IMR-90 (cell line): ENCODE results near the gene DSC2. TPM values are rescaled to one million over a fixed set of nuclear protein-coding genes. Genes with fewer than 3 reads are reported as not detected.

ENCODE experiments used
- ATAC-seq: fragments of 200-7000 bp; cut with Tn5 transposase; 2 replicates; pipeline ENCODE4 v1.9.1; 2020; ENCODE audit warnings: low read depth, mild to moderate bottlenecking, moderate library complexity
- BruUV-seq: library from RNA; stranded (reverse); fragments of 400-500 nt; replicated peaks from 2 replicates; lab custom pipeline; 2021; lab: Mats Ljungman, UMichigan
- CTCF ChIA-PET: fragments of 300-600 bp; formaldehyde crosslinking; extraction: SDS; loops from one replicate; lab custom pipeline; 2021; ENCODE audit warnings: antibody characterized with exemption; lab: Yijun Ruan, JAX
- POLR2A ChIA-PET: fragments of 300-600 bp; sonication (Branson Sonifier 250); formaldehyde crosslinking; loops from one replicate; lab custom pipeline; 2022; ENCODE audit warnings: antibody characterized with exemption; ENCODE audit not compliant: unreplicated experiment; lab: Charles Lee
- DNase-seq: peaks from one replicate; pipeline ENCODE4 v3.0.0; 2013
- H2AFZ ChIP-seq: replicated peaks from 2 replicates; pipeline ENCODE3; 2013; ENCODE audit warnings: low read length, mild to moderate bottlenecking; ENCODE audit not compliant: poor library complexity
- H2AK5ac ChIP-seq: 2 replicates; pipeline ENCODE4 v1.6.1; 2013; ENCODE audit warnings: low read depth, low read length, inconsistent platforms
- H2AK9ac ChIP-seq: replicated peaks from 2 replicates; pipeline ENCODE3; 2013; ENCODE audit warnings: mild to moderate bottlenecking, low read depth, low read length, moderate library complexity; ENCODE audit not compliant: poor library complexity
- H2BK120ac ChIP-seq: 2 replicates; pipeline ENCODE4 v1.6.1; 2013; ENCODE audit warnings: low read depth, low read length, inconsistent platforms
- H2BK15ac ChIP-seq: 3 replicates; pipeline ENCODE4 v1.6.1; 2013; ENCODE audit warnings: low read depth, low read length, inconsistent platforms
- H2BK20ac ChIP-seq: 2 replicates; pipeline ENCODE4 v1.6.1; 2013; ENCODE audit warnings: low read depth, mild to moderate bottlenecking, inconsistent platforms, low read length, moderate library complexity
- H2BK5ac ChIP-seq: 2 replicates; pipeline ENCODE4 v1.6.1; 2013; ENCODE audit warnings: mild to moderate bottlenecking, low read depth, low read length, inconsistent platforms; ENCODE audit not compliant: poor library complexity, severe bottlenecking
- H3K14ac ChIP-seq: replicated peaks from 2 replicates; pipeline ENCODE4 v1.6.1; 2013; ENCODE audit warnings: low read depth, low read length, inconsistent platforms
- H3K18ac ChIP-seq: 2 replicates; pipeline ENCODE4 v1.6.1; 2013; ENCODE audit warnings: low read depth, low read length, control low read depth
- H3K23ac ChIP-seq: 2 replicates; pipeline ENCODE4 v1.6.1; 2013; ENCODE audit warnings: low read depth, low read length, inconsistent platforms
- H3K27ac ChIP-seq: 2 replicates; pipeline ENCODE4 v1.5.1; 2013; ENCODE audit warnings: mild to moderate bottlenecking, control low read depth, low read length; ENCODE audit not compliant: insufficient read depth
- H3K27me3 ChIP-seq: 2 replicates; pipeline ENCODE4 v1.6.1; 2013; ENCODE audit warnings: low read length; ENCODE audit not compliant: control insufficient read depth, insufficient read depth
- H3K36me3 ChIP-seq: 2 replicates; pipeline ENCODE4 v1.6.1; 2013; ENCODE audit warnings: low read length, mixed read lengths; ENCODE audit not compliant: control insufficient read depth, insufficient read depth
- H3K4ac ChIP-seq: 2 replicates; pipeline ENCODE4 v1.6.1; 2013; ENCODE audit warnings: low read depth, low read length, inconsistent platforms
- H3K4me1 ChIP-seq: 2 replicates; pipeline ENCODE4 v1.6.1; 2013; ENCODE audit warnings: low read length, mixed read lengths; ENCODE audit not compliant: control insufficient read depth, insufficient read depth
- H3K4me2 ChIP-seq: 2 replicates; pipeline ENCODE4 v1.6.1; 2013; ENCODE audit warnings: low read depth, mild to moderate bottlenecking, control low read depth, low read length, moderate library complexity
- H3K4me3 ChIP-seq: 2 replicates; pipeline ENCODE4 v1.5.1; 2013; ENCODE audit warnings: low read depth, mild to moderate bottlenecking, control low read depth, low read length, moderate library complexity; ENCODE audit not compliant: insufficient read depth
- H3K56ac ChIP-seq: 2 replicates; pipeline ENCODE4 v1.6.1; 2013; ENCODE audit warnings: low read length, inconsistent platforms; ENCODE audit not compliant: insufficient read depth; ENCODE audit errors: extremely low read depth
- H3K79me1 ChIP-seq, 2 experiments: 2 replicates each; pipeline ENCODE4 v1.6.1; 2013; ENCODE audit warnings: low read length in 2 of 2, inconsistent platforms in 1 of 2, low read depth in 1 of 2
- H3K9ac ChIP-seq: 2 replicates; pipeline ENCODE4 v1.6.1; 2013; ENCODE audit warnings: low read depth, low read length, control low read depth
- H3K9me1 ChIP-seq: 2 replicates; pipeline ENCODE4 v1.6.1; 2013; ENCODE audit warnings: low read length, inconsistent platforms; ENCODE audit not compliant: insufficient read depth
- H3K9me3 ChIP-seq: 2 replicates; pipeline ENCODE4 v1.6.1; 2013; ENCODE audit warnings: low read length; ENCODE audit not compliant: control insufficient read depth, insufficient read depth
- H4K20me1 ChIP-seq: 2 replicates; pipeline ENCODE4 v1.6.1; 2013; ENCODE audit warnings: low read length, inconsistent platforms; ENCODE audit not compliant: insufficient read depth
- H4K5ac ChIP-seq: 2 replicates; pipeline ENCODE4 v1.6.1; 2013; ENCODE audit warnings: mild to moderate bottlenecking, low read depth, low read length, control low read depth
- H4K8ac ChIP-seq, 2 experiments: 2 replicates each; pipeline ENCODE4 v1.6.1; 2013; ENCODE audit warnings: low read depth in 2 of 2, low read length in 2 of 2, control low read depth in 1 of 2, inconsistent platforms in 1 of 2
- H4K91ac ChIP-seq: 2 replicates; pipeline ENCODE4 v1.6.1; 2013; ENCODE audit warnings: low read depth, low read length, inconsistent platforms; ENCODE audit not compliant: insufficient read depth
- WGBS, 2 experiments: methylation state at CpG; one replicate each; pipeline versions ENCODE4 v1.1.5 to v1.1.7; 2013; ENCODE audit warnings: missing lambda C conversion rate in 2 of 2; ENCODE audit not compliant: insufficient read length in 1 of 2; ENCODE audit errors: extremely low coverage in 2 of 2; 5-methylcytosine and 5-hydroxymethylcytosine counted together
- dilution Hi-C: fragments of 300-500 bp; cut with HindIII; formaldehyde crosslinking; loops from one replicate; pipeline ENCODE4 v1.14.3; 2018; ENCODE audit warnings: low sequenced_read_pairs; ENCODE audit not compliant: unreplicated experiment
- in situ Hi-C: fragments of 300-500 bp; cut with MboI; formaldehyde crosslinking; loops from 3 replicates; pipeline ENCODE4 v1.14.3; 2019; ENCODE audit warnings: low sequenced_read_pairs, inconsistent platforms, mixed read lengths
- intact Hi-C: fragments of 100-400 bp; cut with micrococcal nuclease; formaldehyde crosslinking; loops from 2 replicates; pipeline ENCODE4 v1.10.0; 2022
- polyA plus RNA-seq, 3 experiments: library from polyadenylated mRNA; depleted of rRNA; stranded (reverse); fragments of >200 nt; gene quantifications; 2 replicates each; pipeline ENCODE4 v1.2.3, GENCODE V29; 2012; ENCODE audit warnings: low replicate concordance in 1 of 3
- total RNA-seq: library from RNA; depleted of rRNA; stranded (reverse); fragments of >200 nt; gene quantifications from 2 replicates; pipeline ENCODE4 v1.2.3, GENCODE V29; 2012
- TF ChIP-seq, protein P1 (sequence below): conservative IDR thresholded peaks from 2 replicates; pipeline ENCODE4 v1.5.1; 2012; ENCODE audit warnings: mild to moderate bottlenecking, low read depth, low read length, improper control_type of control experiment

DSC2 gene
- total and polyA plus RNA-seq, 2 of the 4 experiments (the other 2 are of a cell fraction) = not detected

DNA sequence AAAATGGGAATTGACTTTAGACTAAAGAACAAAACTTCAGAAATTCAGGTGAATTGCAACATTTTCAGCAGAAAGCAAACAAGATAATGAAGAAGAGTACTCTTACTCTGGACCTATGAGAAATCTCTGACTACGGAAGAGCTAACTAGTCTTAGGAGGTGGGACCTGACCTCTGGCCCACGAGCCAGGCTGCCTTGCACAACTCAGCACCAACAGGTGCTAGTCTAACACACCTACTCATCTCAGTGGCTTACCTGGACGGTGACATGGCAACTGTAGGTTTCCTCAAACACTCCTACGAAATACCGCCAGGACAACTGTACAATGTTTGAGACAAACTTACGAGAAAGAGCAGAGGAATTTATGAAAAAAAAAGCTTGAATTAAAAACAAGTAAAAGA lies 56.6 kb downstream of the DSC2 start:
- in situ Hi-C loops = no loop called here
- POLR2A ChIA-PET = no interaction called here

More for the DNA sequence above, 56.6 kb downstream of the DSC2 start:
- Histone ChIP-seq H3K36me3 (no peaks in the 10 kb centered on the region), H4K8ac (no peak overlapping the region), H4K20me1 (no peaks in the 10 kb centered on the region), H4K91ac (no peak overlapping the region), H3K14ac (no peak overlapping the region), H2AFZ (no peak overlapping the region), H2BK120ac (no peak overlapping the region), H2BK20ac (no peak overlapping the region), H3K4me1 (no peaks in the 10 kb centered on the region), H3K18ac (no peak overlapping the region), H3K4ac (no peak overlapping the region), H3K9me3 (peaks cover 8% of the 10 kb centered on the region), H4K5ac (no peak overlapping the region), H2BK5ac (no peak overlapping the region), H3K27ac (no peak overlapping the region), H2AK9ac (no peak overlapping the region), H3K9ac (no peak overlapping the region), H3K23ac (no peak overlapping the region), H3K27me3 (peaks cover 21% of the 10 kb centered on the region), H2AK5ac (no peak overlapping the region), H3K9me1 (no peaks in the 10 kb centered on the region), H3K79me1 (no peaks in the 10 kb centered on the region), H3K4me2 (no peak overlapping the region), H3K56ac (no peak overlapping the region), H3K4me3 (no peak overlapping the region), H2BK15ac (no peak overlapping the region)
- CTCF ChIA-PET = no interaction called here
- no peak for DNase-seq
- intact Hi-C loops (no loop called here), dilution Hi-C loops (no loop called here)
- TF ChIP-seq, protein P1, sequence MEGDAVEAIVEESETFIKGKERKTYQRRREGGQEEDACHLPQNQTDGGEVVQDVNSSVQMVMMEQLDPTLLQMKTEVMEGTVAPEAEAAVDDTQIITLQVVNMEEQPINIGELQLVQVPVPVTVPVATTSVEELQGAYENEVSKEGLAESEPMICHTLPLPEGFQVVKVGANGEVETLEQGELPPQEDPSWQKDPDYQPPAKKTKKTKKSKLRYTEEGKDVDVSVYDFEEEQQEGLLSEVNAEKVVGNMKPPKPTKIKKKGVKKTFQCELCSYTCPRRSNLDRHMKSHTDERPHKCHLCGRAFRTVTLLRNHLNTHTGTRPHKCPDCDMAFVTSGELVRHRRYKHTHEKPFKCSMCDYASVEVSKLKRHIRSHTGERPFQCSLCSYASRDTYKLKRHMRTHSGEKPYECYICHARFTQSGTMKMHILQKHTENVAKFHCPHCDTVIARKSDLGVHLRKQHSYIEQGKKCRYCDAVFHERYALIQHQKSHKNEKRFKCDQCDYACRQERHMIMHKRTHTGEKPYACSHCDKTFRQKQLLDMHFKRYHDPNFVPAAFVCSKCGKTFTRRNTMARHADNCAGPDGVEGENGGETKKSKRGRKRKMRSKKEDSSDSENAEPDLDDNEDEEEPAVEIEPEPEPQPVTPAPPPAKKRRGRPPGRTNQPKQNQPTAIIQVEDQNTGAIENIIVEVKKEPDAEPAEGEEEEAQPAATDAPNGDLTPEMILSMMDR = no peak
- no peak for ATAC-seq
- BruUV-seq = no TSS peak
- WGBS, 2 experiments = no CpG with 5 or more reads among the region's 6 CpGs
